H9 (cell line): ENCODE data around the gene ABTB1. TPM values are rescaled to one million over a fixed set of nuclear protein-coding genes. Genes with fewer than 3 reads are reported as not detected.
A peak's percentile ranks its signal among the peaks of the same experiment; 100 is the strongest.

Source experiments
- DNase-seq: peaks from one replicate; pipeline ENCODE4 v3.0.0-alpha.2; 2017
- H2AFZ ChIP-seq: one replicate; pipeline ENCODE4 v1.6.1; 2013; ENCODE audit warnings: mild to moderate bottlenecking, low read length, control low read depth, moderate library complexity
- H2AK5ac ChIP-seq: 2 replicates; pipeline ENCODE4 v1.6.1; 2013; ENCODE audit warnings: low read length, control low read depth, mixed read lengths; ENCODE audit not compliant: insufficient read length
- H2BK120ac ChIP-seq: one replicate; pipeline ENCODE4 v1.6.1; 2013; ENCODE audit warnings: low read depth, mild to moderate bottlenecking, low read length, control low read depth, inconsistent platforms; ENCODE audit not compliant: poor library complexity, severe bottlenecking
- H2BK12ac ChIP-seq: 2 replicates; pipeline ENCODE4 v1.6.1; 2013; ENCODE audit warnings: low read length, control low read depth, mixed read lengths, low read depth; ENCODE audit not compliant: insufficient read length
- H2BK15ac ChIP-seq: 2 replicates; pipeline ENCODE4 v1.6.1; 2013; ENCODE audit warnings: low read depth, low read length, control low read depth
- H2BK20ac ChIP-seq: one replicate; pipeline ENCODE4 v1.6.1; 2013; ENCODE audit warnings: low read depth, mild to moderate bottlenecking, low read length, control low read depth, inconsistent platforms; ENCODE audit not compliant: poor library complexity, severe bottlenecking
- H2BK5ac ChIP-seq: 2 replicates; pipeline ENCODE4 v1.6.1; 2013; ENCODE audit warnings: low read length, control low read depth, mixed read lengths; ENCODE audit not compliant: insufficient read length
- H3K14ac ChIP-seq: 2 replicates; pipeline ENCODE4 v1.6.1; 2013; ENCODE audit warnings: low read length, control low read depth; ENCODE audit not compliant: insufficient read depth
- H3K18ac ChIP-seq: 2 replicates; pipeline ENCODE4 v1.6.1; 2013; ENCODE audit warnings: low read depth, mild to moderate bottlenecking, mixed read lengths, low read length, control low read depth; ENCODE audit not compliant: insufficient read length
- H3K23ac ChIP-seq: 2 replicates; pipeline ENCODE4 v1.6.1; 2013; ENCODE audit warnings: low read length, control low read depth, mixed read lengths, low read depth; ENCODE audit not compliant: insufficient read length
- H3K23me2 ChIP-seq: 2 replicates; pipeline ENCODE4 v1.6.1; 2013; ENCODE audit warnings: low read depth, mild to moderate bottlenecking, mixed read lengths, low read length, control low read depth; ENCODE audit not compliant: insufficient read length, poor library complexity, severe bottlenecking
- H3K27ac ChIP-seq: 2 replicates; pipeline ENCODE4 v1.5.1; 2013; ENCODE audit warnings: low read length, control low read depth, mixed read lengths, low read depth; ENCODE audit not compliant: insufficient read length
- H3K27me3 ChIP-seq: 2 replicates; pipeline ENCODE4 v1.6.1; 2013; ENCODE audit warnings: low read length, control low read depth, inconsistent platforms; ENCODE audit not compliant: insufficient read depth
- H3K4ac ChIP-seq: 2 replicates; pipeline ENCODE4 v1.6.1; 2013; ENCODE audit warnings: low read depth, mild to moderate bottlenecking, control low read depth, inconsistent platforms, low read length, moderate library complexity
- H3K4me1 ChIP-seq: 2 replicates; pipeline ENCODE4 v1.6.1; 2013; ENCODE audit warnings: low read length, control low read depth, inconsistent platforms; ENCODE audit not compliant: insufficient read depth
- H3K4me2 ChIP-seq: 2 replicates; pipeline ENCODE4 v1.6.1; 2013; ENCODE audit warnings: low read length, control low read depth, mixed read lengths; ENCODE audit not compliant: insufficient read length, insufficient read depth
- H3K56ac ChIP-seq: 2 replicates; pipeline ENCODE4 v1.6.1; 2013; ENCODE audit warnings: low read depth, mild to moderate bottlenecking, mixed read lengths, low read length, control low read depth; ENCODE audit not compliant: insufficient read length
- H3K79me1 ChIP-seq: 2 replicates; pipeline ENCODE4 v1.6.1; 2013; ENCODE audit warnings: low read depth, mild to moderate bottlenecking, moderate library complexity, low read length, control low read depth, inconsistent platforms; ENCODE audit not compliant: insufficient read depth, poor library complexity, severe bottlenecking
- H3K79me2 ChIP-seq: 2 replicates; pipeline ENCODE4 v1.6.1; 2013; ENCODE audit warnings: low read length, control low read depth, inconsistent platforms; ENCODE audit not compliant: insufficient read depth
- H3K9ac ChIP-seq: 2 replicates; pipeline ENCODE4 v1.6.1; 2013; ENCODE audit warnings: low read length, control low read depth, mixed read lengths; ENCODE audit not compliant: insufficient read length; ENCODE audit errors: extremely low read depth
- H3K9me3 ChIP-seq: one replicate; pipeline ENCODE4 v1.6.1; 2013; ENCODE audit warnings: low read depth, low read length, inconsistent platforms; ENCODE audit not compliant: control insufficient read depth
- H3T11ph ChIP-seq: one replicate; pipeline ENCODE4 v1.6.1; 2013; ENCODE audit warnings: mild to moderate bottlenecking, low read length, control low read depth, inconsistent platforms
- H4K20me1 ChIP-seq: one replicate; pipeline ENCODE4 v1.6.1; 2013; ENCODE audit not compliant: control insufficient read depth, insufficient read length, insufficient read depth
- H4K5ac ChIP-seq: 2 replicates; pipeline ENCODE4 v1.6.1; 2013; ENCODE audit warnings: low read depth, mild to moderate bottlenecking, mixed read lengths, low read length, control low read depth; ENCODE audit not compliant: insufficient read length
- H4K8ac ChIP-seq: replicated peaks from 2 replicates; pipeline ENCODE4 v1.6.1; 2013; ENCODE audit warnings: low read length, control low read depth, mixed read lengths, low read depth; ENCODE audit not compliant: insufficient read length
- H4K91ac ChIP-seq: 2 replicates; pipeline ENCODE4 v1.6.1; 2013; ENCODE audit warnings: low read depth, mild to moderate bottlenecking, moderate library complexity, mixed read lengths, low read length, control low read depth; ENCODE audit not compliant: insufficient read length
- H3K27ac Mint-ChIP-seq, 3 experiments: 2 replicates in 2 of 3; 3 replicates in 1 of 3; pipeline ENCODE4 v1.8.0; 2020 to 2021; ENCODE audit warnings: mixed read lengths in 3 of 3, mild to moderate bottlenecking in 1 of 3, moderate library complexity in 1 of 3
- H3K27me3 Mint-ChIP-seq: 2 replicates; pipeline ENCODE4 v1.8.0; 2021; ENCODE audit warnings: low read depth, mild to moderate bottlenecking, moderate library complexity, mixed read lengths
- H3K36me3 Mint-ChIP-seq, 3 experiments: 2 replicates in 2 of 3; 3 replicates in 1 of 3; pipeline ENCODE4 v1.8.0; 2020 to 2021; ENCODE audit warnings: low read depth in 3 of 3, mixed read lengths in 3 of 3; ENCODE audit not compliant: insufficient read depth in 1 of 3
- H3K4me1 Mint-ChIP-seq, 2 experiments: 2 replicates each; pipeline ENCODE4 v1.8.0; 2020; ENCODE audit warnings: mixed read lengths in 2 of 2
- H3K4me3 Mint-ChIP-seq, 2 experiments: 2 replicates in 1 of 2; 3 replicates in 1 of 2; pipeline ENCODE4 v1.8.0; 2020 to 2021; ENCODE audit warnings: mild to moderate bottlenecking in 2 of 2, mixed read lengths in 2 of 2, moderate library complexity in 1 of 2
- H3K9me3 Mint-ChIP-seq, 2 experiments: 2 replicates in 1 of 2; 3 replicates in 1 of 2; pipeline ENCODE4 v1.8.0; 2020; ENCODE audit warnings: mild to moderate bottlenecking in 2 of 2, mixed read lengths in 2 of 2, moderate library complexity in 1 of 2
- WGBS: extraction: QIAGEN DNeasy Blood & Tissue Kit; methylation state at CpG from one replicate; pipeline ENCODE4 v1.1.7; 2013; ENCODE audit warnings: missing lambda C conversion rate, low lambda C conversion rate, mixed read lengths; ENCODE audit not compliant: insufficient read length; ENCODE audit errors: extremely low coverage; 5-methylcytosine and 5-hydroxymethylcytosine counted together
- total RNA-seq: library from RNA; stranded (reverse); gene quantifications from 2 replicates; pipeline ENCODE4 v1.2.1, GENCODE V29; 2021
- TF ChIP-seq, protein P1 (sequence below): fragments of 200-600 bp; sonication (generic); conservative IDR thresholded peaks from 3 replicates; pipeline ENCODE4 v1.8.0; 2021; ENCODE audit warnings: antibody characterized with exemption, mild to moderate bottlenecking

The ABTB1 gene
- total RNA-seq, 1 experiment from 2014 or later, result 6.2 TPM

DNA sequence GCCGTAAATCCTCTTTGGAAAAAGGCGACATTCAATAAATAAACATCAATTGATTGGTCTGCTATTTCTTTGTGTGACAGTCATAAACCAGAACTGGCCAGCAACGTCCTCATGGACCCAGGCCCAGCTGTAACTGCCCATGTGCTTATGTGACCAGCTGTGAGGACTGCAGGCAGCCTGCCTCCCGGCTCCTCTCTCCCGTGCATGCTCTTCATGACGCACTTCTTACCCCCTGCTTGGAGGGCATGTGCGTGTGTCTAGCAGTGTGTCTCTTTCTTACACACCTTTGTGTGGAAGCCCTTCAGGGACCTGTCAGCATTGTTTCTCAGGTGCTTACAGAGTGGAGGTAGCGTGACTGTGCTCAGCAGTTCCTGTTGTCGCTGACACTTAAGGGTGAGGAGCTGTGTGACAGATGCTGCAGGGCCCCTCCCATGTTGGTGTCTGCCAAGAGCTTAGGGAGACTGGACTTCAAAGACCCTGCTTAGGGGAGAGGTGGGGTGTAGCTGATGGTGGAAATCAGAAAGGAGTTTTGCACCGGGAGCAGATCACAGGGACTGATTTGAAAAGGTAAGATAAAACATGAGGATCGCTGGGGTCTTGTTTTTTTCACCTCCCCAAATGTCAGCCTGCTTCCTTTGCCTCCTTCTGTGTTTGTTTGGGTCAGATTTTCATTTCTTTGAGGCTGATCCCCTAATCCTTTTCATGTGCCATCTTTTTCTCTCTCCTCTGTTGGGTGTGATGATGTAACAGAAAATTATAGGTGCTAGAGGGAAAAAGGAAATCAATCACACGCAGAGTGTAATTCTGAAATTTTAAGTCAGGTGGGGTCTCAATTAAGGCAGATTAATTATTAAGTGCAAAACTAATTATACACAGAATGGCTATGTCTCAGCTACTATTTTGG is 41.7 kb upstream of the ABTB1 start:
- peak overlapping the region in 1 of 2 experiments; percentile 55; a peak in 2 of 5 replicates for H3K4me3 Mint-ChIP-seq
- WGBS, result no CpG with 5 or more reads among the region's 12 CpGs
- H2BK5ac ChIP-seq, result no peak overlapping the region

More for the DNA sequence above, 41.7 kb upstream of the ABTB1 start:
- H4K20me1 ChIP-seq, result peaks cover 7% of the 10 kb centered on the region
- H3K14ac ChIP-seq, result no peak overlapping the region; the same call in 1 of the 2 replicates
- H2BK20ac ChIP-seq, result no peak overlapping the region
- no peak overlapping the region for H3K27ac Mint-ChIP-seq
- H3K56ac ChIP-seq, result no peak overlapping the region
- H3K36me3 Mint-ChIP-seq, result no peaks in the 10 kb centered on the region; a peak in 1 of 7 replicates
- no peaks in the 10 kb centered on the region for H3K79me2 ChIP-seq
- H3K18ac ChIP-seq, result no peak overlapping the region
- H2BK120ac ChIP-seq, result no peak overlapping the region
- no peaks in the 10 kb centered on the region for H3K23me2 ChIP-seq
- no peak overlapping the region for H3K9ac ChIP-seq
- no peak for DNase-seq
- H2AK5ac ChIP-seq, result no peak overlapping the region
- H3K4me2 ChIP-seq, result no peak overlapping the region
- peaks cover 7 to 8% of the 10 kb centered on the region in 2 experiments for H3K9me3 Mint-ChIP-seq
- H3K4ac ChIP-seq, result no peak overlapping the region
- no peak overlapping the region for H3K23ac ChIP-seq
- H2AFZ ChIP-seq, result no peak overlapping the region
- H3K27me3 Mint-ChIP-seq, result peaks cover 44% of the 10 kb centered on the region
- no peak overlapping the region for H3K27ac ChIP-seq
- no peak overlapping the region for H2BK15ac ChIP-seq
- no peak overlapping the region for H4K91ac ChIP-seq
- no peak overlapping the region for H3T11ph ChIP-seq
- H3K4me1 ChIP-seq, result no peaks in the 10 kb centered on the region; the same call in 1 of the 2 replicates
- H4K8ac ChIP-seq, result no peak overlapping the region
- no peak overlapping the region for H2BK12ac ChIP-seq
- H4K5ac ChIP-seq, result no peak overlapping the region
- H3K4me1 Mint-ChIP-seq, result peaks cover 20 to 42% of the 10 kb centered on the region in 2 experiments
- no peaks in the 10 kb centered on the region for H3K9me3 ChIP-seq
- no peaks in the 10 kb centered on the region for H3K79me1 ChIP-seq
- TF ChIP-seq, protein P1, sequence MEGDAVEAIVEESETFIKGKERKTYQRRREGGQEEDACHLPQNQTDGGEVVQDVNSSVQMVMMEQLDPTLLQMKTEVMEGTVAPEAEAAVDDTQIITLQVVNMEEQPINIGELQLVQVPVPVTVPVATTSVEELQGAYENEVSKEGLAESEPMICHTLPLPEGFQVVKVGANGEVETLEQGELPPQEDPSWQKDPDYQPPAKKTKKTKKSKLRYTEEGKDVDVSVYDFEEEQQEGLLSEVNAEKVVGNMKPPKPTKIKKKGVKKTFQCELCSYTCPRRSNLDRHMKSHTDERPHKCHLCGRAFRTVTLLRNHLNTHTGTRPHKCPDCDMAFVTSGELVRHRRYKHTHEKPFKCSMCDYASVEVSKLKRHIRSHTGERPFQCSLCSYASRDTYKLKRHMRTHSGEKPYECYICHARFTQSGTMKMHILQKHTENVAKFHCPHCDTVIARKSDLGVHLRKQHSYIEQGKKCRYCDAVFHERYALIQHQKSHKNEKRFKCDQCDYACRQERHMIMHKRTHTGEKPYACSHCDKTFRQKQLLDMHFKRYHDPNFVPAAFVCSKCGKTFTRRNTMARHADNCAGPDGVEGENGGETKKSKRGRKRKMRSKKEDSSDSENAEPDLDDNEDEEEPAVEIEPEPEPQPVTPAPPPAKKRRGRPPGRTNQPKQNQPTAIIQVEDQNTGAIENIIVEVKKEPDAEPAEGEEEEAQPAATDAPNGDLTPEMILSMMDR, result no peak
- peaks cover 14% of the 10 kb centered on the region for H3K27me3 ChIP-seq
